HEK293 (cell line): Measurements from ENCODE around the gene GALNT10.

Experiments
- TCF7L2 ChIP-seq: IDR thresholded peaks from 2 replicates; pipeline ENCODE4 v1.6.1; 2011; ENCODE audit warnings: low read depth, mild to moderate bottlenecking, inconsistent platforms, low read length, moderate library complexity, borderline replicate concordance
- ZNF292 ChIP-seq: fragments of 450-650 bp; formaldehyde crosslinking; IDR thresholded peaks from 2 replicates; pipeline ENCODE4 v1.5.1; 2016; ENCODE audit warnings: low read depth, missing biosample characterization, missing genetic modification characterization, borderline replicate concordance
- ZNF426 ChIP-seq: fragments of 450-650 bp; formaldehyde crosslinking; IDR thresholded peaks from 2 replicates; pipeline ENCODE4 v1.5.1; 2017; ENCODE audit warnings: missing biosample characterization, missing genetic modification characterization, mild to moderate bottlenecking, inconsistent platforms, moderate library complexity
- ZNF660 ChIP-seq: fragments of 450-650 bp; IDR thresholded peaks from 2 replicates; pipeline ENCODE4 v1.5.1; 2018; ENCODE audit warnings: missing biosample characterization, mild to moderate bottlenecking, missing genetic modification characterization
- TF ChIP-seq, protein P1 (sequence below): fragments of 450-650 bp; formaldehyde crosslinking; IDR thresholded peaks from 2 replicates; pipeline ENCODE4 v1.5.1; 2016; ENCODE audit warnings: missing biosample characterization, missing genetic modification characterization
- TF ChIP-seq, protein P2 (sequence below): fragments of 450-650 bp; formaldehyde crosslinking; IDR thresholded peaks from 2 replicates; pipeline ENCODE4 v1.5.1; 2016; ENCODE audit warnings: missing biosample characterization, missing genetic modification characterization
- TF ChIP-seq, protein P3 (sequence below): sonication (generic); formaldehyde crosslinking; IDR thresholded peaks from 2 replicates; pipeline ENCODE4 v1.8.1; 2022; ENCODE audit warnings: mild to moderate bottlenecking, moderate library complexity, missing genetic modification reagents

DNA sequence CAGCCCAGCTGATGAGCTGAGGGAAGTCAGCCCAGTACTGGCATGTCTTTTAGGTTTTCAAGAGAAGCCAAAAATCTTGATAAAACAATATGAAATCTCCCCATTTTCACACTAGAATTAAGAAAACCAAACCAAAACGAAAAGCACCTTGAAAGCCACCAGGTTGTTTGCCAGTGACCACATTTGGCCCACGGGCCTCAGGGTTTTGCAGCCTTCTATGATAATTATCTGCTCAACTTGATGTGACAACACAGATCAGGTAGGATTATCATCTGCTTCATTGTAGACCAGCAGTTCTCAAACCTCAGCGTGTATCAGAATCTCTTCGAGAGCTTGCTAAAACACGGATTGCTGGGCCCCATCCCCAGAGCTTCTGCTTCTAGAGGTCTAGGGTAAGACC lies 101.4 kb downstream of the GALNT10 start:
- TF ChIP-seq, protein P1, sequence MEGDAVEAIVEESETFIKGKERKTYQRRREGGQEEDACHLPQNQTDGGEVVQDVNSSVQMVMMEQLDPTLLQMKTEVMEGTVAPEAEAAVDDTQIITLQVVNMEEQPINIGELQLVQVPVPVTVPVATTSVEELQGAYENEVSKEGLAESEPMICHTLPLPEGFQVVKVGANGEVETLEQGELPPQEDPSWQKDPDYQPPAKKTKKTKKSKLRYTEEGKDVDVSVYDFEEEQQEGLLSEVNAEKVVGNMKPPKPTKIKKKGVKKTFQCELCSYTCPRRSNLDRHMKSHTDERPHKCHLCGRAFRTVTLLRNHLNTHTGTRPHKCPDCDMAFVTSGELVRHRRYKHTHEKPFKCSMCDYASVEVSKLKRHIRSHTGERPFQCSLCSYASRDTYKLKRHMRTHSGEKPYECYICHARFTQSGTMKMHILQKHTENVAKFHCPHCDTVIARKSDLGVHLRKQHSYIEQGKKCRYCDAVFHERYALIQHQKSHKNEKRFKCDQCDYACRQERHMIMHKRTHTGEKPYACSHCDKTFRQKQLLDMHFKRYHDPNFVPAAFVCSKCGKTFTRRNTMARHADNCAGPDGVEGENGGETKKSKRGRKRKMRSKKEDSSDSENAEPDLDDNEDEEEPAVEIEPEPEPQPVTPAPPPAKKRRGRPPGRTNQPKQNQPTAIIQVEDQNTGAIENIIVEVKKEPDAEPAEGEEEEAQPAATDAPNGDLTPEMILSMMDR: no peak
- no peak for TF ChIP-seq TCF7L2
- TF ChIP-seq, protein P2, sequence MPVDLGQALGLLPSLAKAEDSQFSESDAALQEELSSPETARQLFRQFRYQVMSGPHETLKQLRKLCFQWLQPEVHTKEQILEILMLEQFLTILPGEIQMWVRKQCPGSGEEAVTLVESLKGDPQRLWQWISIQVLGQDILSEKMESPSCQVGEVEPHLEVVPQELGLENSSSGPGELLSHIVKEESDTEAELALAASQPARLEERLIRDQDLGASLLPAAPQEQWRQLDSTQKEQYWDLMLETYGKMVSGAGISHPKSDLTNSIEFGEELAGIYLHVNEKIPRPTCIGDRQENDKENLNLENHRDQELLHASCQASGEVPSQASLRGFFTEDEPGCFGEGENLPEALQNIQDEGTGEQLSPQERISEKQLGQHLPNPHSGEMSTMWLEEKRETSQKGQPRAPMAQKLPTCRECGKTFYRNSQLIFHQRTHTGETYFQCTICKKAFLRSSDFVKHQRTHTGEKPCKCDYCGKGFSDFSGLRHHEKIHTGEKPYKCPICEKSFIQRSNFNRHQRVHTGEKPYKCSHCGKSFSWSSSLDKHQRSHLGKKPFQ: no peak
- TF ChIP-seq ZNF426 (tag by site-specific recombination): no peak
- TF ChIP-seq, protein P3, sequence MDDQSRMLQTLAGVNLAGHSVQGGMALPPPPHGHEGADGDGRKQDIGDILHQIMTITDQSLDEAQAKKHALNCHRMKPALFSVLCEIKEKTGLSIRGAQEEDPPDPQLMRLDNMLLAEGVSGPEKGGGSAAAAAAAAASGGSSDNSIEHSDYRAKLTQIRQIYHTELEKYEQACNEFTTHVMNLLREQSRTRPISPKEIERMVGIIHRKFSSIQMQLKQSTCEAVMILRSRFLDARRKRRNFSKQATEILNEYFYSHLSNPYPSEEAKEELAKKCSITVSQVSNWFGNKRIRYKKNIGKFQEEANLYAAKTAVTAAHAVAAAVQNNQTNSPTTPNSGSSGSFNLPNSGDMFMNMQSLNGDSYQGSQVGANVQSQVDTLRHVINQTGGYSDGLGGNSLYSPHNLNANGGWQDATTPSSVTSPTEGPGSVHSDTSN (CRISPR knock-in tag): no peak
- TF ChIP-seq ZNF292 (tag by site-specific recombination): no peak
- no peak for TF ChIP-seq ZNF660 (tag by site-specific recombination)
